EL (cell line): Measurements from ENCODE around the gene SAPCD2.

Source experiments
- DNase-seq: peaks from one replicate; pipeline ENCODE4 v3.0.0-alpha.2; 2016

The SAPCD2 gene

DNA sequence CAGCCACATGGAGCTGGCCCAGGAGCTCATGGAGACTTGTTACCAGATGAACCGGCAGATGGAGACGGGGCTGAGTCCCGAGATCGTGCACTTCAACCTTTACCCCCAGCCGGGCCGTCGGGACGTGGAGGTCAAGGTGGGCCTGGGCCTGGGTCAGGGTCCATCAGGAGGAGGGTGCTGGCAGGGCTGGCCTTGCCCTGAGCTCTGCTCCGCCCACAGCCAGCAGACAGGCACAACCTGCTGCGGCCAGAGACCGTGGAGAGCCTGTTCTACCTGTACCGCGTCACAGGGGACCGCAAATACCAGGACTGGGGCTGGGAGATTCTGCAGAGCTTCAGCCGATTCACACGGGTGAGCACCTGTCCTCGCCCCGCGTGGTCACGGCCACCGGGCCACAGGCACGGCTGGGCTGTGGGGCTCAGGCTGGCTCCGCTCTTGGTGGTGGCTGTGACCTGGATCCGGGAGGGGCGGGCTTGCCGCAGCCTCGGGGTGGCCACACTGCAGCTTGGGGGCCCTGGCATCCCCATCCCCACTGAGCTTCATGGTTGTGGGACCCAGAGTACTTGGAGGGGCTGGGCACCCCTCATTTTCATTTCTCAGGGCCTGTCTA lies 37.1 kb upstream of the SAPCD2 start:
- no peak for DNase-seq

DNA sequence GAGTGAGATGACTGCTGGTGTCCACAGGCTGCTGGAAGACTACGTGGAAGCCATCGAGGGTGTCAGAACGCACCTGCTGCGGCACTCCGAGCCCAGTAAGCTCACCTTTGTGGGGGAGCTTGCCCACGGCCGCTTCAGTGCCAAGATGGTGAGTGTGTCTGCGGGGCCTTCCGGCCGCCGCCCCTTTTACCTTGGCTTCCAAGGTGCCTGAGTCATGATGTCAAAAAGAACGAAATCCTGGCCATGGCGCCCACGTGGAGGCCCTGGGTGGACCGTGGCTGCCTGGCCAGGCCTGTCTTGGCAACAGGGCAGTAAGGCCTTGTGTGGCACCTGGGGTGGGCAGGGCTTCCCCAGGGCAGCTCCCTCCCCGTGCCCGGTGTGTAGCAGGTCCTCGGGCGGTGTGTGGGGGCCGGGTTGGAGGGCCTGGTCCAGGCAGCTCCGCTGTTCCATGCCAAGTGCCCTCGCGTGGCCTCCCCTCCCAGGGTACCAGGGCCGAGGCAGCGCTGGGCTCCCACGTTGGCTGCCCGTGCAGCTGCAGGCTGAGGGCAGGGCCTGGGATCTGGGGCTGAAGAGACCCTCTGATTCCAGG lies 36.4 kb upstream of the SAPCD2 start:
- DNase-seq = no peak

DNA sequence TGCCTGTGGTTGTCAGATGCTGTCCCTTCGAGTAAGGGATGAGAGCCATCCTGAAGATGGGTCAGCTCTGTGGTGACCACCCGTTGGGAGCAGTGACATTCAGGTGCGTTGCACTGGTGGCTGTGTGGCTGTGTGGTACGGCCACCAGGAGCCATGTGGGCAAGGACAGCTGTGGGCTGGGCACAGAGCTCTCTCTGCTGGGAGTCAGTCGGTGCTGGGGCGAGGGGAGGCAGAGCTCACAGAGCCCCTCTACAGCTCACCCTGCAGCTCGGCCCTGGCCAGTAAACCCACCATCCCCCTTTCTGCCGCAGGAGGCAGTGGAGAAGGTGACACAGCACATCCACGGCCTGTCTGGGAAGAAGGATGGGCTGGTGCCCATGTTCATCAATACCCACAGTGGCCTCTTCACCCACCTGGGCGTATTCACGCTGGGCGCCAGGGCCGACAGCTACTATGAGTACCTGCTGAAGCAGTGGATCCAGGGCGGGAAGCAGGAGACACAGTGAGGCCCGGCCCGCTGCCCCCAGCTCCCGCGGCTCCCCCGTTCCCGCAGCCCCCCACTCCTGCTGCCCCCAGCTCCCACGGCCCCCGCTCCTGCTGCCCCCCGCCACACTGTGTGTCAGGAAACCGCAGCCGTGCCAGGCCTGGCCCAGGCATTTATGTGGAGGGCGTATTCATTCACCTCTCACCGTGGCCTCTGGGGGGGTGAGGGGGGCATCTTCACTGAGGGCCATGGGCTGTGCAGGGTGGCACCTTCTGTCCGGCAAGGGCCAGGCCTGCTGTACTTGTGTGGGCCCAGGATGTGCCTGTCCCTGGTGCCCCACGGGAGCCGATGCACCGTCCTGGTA lies 35.7 kb upstream of the SAPCD2 start:
- no peak for DNase-seq

DNA sequence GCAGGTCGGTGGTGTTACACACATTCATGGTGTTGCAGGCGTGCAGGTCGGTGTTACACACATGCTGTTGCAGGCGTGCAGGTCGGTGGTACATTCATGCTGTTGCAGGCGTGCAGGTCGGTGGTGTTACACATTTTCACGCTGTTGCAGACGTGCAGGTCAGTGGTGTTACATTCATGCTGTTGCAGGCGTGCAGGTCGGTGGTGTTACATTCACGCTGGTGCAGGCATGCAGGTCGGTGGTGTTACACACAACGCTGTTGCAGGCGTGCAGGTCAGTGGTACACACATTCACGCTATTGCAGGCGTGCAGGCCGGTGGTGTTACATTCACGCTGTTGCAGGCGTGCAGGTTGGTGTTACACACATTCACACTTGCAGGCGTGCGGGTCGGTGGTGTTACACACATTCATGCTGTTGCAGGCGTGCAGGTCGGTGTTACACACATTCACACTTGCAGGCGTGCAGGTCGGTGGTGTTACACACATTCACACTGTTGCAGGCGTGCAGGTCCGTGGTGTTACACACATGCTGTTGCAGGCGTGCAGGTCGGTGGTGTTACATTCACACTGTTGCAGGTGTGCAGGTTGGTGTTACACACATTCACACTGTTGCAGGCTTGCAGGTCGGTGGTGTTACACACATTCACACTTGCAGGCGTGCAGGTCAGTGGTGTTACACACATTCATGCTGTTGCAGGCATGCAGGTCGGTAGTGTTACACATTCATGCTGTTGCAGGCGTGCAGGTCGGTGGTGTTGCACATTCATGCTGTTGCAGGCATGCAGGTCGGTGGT lies 33.0 kb upstream of the SAPCD2 start:
- no peak for DNase-seq

DNA sequence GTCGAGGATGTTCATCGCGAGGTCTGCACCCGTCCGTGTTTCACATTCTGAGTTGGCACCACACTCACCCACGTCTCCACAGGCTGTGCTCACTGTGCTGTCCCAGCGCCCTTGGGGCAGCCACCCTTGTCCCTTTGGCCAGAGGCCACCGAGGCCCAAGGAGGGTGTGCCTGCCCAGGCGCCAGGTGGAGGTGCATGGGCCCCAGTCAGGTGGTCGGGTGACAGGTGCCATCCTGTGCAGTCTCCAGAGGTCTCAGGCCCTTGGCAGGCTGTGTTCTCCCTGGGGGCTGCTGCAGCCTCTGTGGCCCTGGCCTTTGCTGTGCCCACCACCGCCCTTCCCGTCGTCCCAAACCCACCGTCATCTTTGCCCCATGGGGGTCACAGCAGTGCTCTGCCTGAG lies 28.9 kb upstream of the SAPCD2 start:
- no peak for DNase-seq

DNA sequence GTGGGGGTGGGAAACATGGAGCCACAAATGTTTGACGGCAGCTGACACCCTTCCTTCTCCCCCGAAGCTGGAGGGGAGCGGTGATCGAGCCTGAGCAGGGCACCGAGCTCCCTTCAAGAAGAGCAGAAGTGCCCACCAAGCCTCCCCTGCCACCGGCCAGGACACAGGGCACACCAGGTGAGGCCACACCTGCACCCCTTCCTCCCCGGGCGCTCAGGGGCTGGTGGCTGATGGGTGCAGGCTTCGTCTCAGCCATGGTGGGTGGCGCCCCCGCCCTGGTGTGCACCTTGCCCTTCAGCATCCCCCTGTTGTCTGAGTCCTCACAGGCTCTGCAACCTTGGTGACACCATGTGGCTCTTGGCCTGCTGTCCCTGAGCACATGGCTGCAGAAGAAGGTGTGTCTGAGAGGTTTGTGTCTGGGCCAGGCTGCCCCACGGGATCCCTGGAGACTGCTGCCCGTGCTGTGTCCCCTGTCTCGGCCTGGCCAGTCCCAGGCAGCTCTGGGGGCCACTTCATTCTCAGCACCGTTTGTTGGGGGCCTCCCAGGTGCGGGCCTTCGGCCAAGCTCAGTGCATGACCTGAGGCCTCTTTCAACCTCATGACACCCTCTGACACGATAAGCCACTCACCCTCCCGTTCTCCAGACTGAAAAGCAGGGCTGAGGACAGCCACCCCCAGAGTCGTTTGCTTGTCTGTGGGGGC lies 27.6 kb upstream of the SAPCD2 start:
- no peak for DNase-seq

DNA sequence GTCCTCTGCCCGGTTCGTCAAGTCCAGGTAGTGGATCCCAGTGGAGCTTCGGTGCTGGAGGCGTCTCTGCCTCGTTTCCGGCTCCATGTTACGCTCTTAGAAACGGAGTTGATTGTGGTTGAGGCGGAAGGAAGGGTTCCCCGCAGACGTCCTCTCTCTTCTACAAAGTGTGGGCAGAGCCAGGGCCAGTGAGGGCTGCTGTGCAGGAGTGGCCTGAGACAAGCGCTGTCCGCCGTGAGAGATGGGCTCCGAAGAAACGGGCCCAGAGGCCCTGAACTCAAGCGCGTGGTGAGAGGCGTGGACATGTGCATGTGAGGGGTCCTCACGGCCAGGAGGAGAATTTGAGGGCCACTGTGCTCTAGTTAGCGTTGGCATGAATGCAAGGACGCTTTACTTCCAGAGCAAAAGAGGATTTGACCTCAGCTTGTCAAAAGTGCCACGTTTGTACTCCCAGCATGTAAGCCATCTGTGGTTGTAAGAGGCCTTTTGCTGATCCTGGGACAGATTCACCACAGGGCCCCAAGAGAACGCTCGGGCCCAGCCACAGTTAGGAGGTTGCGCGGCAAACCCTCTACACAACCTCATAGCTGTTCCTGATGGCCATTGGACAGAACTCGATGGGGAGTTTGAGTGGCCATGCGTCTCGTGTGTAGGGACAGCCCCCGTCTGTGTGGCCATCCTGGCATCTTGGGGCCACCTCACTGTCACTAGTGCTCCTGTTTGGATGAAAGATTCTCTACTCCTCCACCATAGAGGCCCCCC lies 26.6 kb upstream of the SAPCD2 start:
- no peak for DNase-seq

DNA sequence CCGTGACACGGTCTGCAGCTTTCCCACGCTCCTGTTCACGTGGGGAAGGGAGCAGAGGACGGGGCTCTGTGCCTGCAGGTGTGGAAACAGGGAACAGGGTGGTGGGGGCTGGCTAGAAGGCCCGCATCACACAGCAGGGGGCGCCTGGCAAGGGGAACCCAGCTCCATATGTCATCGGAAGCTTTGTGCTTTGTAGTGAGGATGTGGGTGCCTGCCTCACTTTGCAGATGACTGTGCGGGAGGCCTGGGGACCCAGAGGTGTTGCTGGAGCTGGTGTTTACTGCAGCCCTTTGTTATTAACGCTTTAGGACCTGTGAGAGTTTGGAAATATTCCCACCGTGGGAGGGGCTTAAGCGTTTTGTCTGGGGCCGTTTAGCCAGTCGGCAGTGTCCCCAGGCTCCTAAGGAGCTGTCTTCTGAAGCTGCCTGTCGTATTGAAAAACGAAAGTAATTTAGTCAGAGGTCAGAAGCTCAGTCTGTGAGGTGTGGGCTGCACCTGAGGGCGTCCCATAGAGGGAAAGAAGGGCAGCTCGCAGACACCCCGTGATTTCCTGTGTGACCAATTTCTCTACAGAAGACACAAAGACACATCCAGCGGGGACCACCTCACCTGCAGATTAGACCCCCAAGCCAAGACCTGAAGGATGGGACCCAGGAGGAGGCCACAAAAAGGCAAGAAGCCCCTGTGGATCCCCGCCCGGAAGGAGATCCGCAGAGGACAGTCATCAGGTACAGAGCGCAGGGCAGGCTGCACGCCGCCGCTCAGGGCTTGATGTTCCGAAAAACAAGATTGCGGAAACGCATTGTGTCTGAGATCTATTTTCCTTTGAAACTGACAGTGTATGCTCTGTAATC lies 25.5 kb upstream of the SAPCD2 start:
- DNase-seq = no peak

DNA sequence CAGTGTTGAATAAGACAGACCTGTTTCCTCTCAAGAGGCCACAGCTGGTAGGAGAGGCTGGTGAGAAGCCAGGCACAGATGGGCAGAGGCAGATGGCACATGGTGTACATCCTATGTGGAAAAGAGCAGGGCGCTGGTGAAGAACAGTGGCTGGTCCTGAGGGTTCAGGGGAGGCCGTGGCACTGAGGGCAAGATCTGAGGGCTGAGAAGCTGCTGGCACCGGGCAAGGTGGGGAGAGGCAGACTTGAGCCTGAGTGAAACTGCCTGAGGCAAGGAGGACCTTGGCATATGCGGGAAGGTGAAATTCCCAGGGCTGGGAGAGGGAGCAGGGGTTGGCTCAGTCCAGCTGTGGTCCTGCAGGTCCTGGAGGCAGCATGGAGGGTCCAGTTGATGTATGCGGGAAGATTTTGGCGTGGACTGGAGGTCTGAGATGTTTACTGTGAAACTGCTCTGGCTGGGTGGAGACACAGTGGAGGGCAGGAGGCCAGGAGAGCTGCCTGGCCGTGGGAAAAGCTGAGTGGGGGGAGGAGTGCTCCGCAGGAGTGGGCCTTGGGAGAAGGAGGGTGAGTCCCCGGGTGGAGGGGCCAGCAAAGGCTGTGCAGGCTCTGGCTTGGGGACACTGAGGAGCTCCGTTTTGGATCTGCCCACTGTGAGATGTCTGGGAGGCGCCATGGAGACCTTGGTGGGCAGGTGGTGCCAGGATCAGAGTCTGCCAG lies 19.0 kb upstream of the SAPCD2 start:
- DNase-seq = no peak

DNA sequence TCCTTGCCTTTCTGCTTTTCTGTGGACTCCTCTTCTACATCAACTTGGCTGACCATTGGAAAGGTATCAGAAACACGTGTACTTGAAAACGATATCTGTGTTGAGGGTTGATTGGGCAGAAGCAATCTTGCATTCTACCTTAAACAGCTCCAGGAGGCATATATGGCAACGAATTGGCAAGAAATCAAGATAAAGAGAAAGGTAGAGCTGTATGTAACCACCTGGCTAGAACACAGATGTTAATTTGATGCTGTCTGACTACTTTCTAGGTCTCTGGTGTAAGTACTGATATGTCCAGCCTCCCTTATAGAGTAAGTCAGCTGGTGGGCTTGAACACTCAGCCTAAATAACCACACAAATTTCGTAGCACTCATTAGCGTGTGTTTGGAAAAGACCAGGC lies 17.8 kb upstream of the SAPCD2 start:
- DNase-seq = no peak

DNA sequence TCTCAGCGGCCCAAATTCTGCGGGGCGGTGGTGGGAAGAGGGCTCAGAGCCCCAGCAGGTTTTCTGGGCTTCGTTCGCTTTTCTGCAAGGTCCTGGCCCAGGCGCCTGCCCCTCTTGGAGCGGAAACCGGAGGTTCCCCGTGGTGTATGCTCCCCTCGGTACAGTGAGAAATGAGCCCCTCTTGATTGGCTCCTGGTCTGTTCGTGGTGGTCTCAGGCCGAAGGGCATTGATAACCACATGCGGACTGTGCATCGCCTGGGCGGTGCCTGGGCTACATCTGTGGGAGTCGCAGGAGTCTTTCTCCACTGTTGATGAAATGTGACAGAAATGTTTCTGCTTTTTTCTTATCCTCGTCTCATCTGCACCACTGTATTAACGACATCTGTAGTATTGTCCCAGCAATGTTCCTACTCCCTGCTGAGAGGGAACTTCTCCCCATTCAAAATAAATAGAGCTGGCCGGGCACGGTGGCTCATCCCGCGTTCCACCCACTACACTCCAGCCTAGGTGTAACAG lies 17.1 kb upstream of the SAPCD2 start:
- DNase-seq = no peak

DNA sequence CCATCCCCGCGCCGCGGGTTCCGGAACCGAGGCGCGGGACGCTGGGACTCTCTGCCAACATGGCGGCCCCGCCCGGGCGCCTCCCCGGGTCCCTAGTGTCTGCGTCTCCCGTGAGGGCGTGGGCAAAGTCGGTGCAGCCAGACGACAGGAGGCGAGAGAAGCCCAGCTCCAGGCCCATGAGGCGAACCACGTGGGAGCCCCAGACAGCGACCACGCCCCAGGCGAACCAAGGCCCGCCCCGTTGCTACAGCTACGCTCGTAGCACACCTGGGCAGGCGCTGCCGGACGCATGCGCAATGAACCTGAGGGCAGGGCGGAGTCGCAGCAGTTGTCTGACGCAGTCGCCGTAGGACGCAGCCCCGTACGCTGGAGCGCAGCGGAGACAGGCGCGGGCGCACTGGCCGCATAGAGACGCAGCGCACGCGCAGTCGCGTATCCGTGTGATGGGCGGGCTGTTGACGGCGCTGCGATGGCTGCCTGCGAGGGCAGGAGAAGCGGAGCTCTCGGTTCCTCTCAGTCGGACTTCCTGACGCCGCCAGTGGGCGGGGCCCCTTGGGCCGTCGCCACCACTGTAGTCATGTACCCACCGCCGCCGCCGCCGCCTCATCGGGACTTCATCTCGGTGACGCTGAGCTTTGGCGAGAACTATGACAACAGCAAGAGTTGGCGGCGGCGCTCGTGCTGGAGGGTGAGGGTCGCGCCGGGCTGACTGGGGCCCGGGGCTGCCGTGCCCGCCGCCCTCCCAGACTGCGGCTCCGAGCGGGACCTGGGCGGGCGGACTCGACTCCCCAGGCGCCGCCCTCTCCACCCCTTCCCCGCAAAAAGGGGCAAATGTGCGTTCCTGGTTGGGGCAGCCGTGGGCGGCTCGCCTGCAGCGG lies 16.4 kb upstream of the SAPCD2 start, which contains the start of gene MAN1B1:
MAN1B1 (plus strand) TSS at position 455 of the 878 bp plus-strand sequence; CDS start at position 470, 15 bp downstream.
- DNase-seq = peak; percentile 99

DNA sequence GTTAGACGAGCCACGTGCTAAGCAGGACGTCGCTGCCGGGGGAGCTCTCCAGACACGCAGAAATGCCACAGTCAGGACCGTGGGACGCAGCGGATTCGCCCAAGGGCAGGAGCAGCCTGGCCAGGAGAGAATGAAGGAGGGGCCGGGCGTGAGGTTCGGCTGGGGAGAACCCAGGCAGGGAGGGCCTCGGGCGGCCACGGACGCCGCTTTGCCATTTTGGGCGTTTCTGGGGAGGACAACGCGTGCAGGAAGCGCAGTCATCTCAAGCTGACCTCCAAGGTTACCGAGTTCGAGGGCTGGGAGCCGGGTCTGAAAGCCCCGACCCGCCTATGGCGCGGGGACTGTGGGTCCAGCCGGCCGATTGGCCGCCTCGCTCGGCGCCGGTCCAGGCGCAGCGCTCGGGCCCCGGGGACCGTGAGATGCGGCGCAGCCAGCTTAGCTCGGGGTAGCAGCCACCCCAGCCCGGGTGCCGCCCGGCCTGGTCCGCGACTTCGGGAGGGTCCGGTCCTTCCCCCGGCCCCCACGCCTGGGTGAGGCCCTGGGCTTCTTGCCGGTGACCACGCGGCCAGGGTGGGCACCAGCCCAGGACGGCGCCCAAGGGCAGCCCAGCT lies 15.7 kb upstream of the SAPCD2 start:
- peak; percentile 68 for DNase-seq

DNA sequence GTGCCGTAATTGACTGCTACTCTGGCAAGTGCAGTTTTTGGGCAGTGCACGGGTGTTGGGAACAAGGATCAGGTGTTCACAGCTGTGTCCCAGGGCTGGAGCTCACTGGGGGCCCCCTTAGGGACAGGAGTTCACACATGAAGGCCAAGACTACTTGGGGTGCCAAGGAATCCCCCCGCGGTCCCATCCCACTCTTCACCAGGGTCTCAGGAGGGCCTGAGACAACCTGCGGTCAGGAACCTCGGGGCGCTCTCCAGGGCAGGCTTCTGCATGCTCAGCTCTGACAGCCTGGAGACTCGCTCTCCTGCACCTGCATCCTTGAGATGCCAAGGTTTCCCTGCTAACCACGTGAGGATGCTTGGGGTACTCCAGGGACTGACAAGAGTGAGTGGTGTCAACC lies 14.2 kb upstream of the SAPCD2 start:
- no peak for DNase-seq

DNA sequence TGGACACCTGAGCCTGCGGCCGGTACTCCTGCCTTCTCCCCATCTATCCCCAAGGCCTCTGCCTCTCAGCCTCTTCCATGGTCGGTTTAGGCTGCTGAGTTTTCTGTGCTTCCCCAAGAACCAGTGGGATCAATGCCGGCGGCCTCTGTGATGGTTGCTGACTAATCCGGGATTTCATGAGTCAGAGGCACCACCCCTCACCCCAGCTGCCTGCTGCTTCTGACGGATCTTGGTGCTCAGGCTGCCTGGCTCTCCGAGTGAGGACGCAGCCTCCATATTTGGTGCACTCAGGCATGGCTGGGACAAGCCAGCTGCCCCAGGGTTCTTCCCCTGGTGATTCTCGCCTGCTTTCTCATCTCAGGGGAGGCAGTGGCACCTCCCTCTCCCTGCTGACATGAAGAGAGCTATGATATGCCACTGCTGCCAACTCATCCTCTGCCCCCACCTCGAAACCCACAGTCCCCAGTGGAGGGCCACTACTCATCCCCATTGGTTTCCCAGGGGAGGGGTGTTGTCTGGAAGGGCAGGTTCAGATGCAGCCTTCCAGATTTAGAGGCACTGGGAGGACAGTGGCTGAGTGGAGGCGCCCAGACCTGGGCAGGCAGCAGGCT lies 13.1 kb upstream of the SAPCD2 start:
- DNase-seq = peak; percentile 98

DNA sequence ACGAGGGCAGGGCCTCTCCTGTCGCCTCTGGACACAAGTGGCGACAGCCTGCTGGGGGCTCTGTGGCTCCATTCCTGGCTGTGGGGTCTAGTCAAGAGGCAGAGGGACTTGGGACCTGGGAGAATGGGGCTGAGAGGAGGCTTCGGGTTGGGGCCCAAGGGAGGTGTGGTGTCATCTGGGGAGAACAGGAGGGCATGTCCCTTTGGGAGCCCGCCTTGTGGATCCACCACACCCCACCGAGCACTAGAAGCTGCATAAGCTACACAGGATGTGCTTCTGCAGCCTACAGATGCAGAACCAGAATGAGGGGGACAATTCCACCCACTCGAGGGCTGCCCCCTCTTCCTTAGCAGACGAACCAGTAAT lies 12.6 kb upstream of the SAPCD2 start:
- DNase-seq = no peak

DNA sequence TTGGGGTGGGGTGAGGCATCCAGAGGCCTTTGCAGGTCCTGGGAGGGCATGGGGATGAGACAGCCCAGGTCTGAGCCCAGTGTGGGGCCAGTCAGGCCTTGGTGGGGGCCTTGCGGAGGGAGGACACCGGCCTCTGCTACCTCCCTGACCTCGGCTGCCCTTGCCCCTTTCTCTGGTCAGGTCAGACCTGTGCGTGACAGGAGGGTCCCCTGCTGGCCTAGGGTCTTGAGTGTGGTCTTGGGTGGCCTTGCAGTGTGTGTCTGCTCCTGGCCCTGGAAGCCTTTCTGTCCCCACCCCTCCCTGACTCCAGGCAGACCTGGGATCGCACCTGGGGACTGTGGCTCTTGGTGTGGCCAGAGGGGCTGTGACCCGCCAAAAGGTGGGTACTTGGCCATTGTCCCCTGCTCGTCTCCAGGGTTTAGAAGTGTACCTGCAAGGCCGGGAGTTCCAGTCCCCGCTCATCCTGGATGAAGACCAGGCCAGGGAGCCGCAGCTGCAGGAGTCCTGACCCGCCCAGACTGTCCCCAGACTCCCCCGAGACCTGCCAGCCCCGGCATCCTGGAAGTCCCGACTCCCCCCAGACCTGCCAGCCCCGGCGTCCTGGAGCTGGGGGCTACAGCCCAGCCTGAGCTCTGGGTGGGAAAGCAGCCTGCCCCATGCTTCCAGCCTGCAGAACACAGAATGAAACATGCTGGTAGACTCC lies 12.0 kb upstream of the SAPCD2 start:
- DNase-seq = no peak
